SK-N-SH (cell line): ENCODE results near the gene DSEL. TPM values are rescaled to one million over a fixed set of nuclear protein-coding genes. Genes with fewer than 3 reads are reported as not detected.

Experiments used
- CTCF ChIA-PET: fragments of 300-600, 350-600 bp; formaldehyde crosslinking; extraction: SDS; loops from one replicate; lab custom pipeline; 2021; lab: Yijun Ruan, JAX
- POLR2A ChIA-PET: fragments of 350-600 bp; sonication (Branson Sonifier 250); formaldehyde crosslinking; extraction: SDS; loops from one replicate; lab custom pipeline; 2020; ENCODE audit warnings: antibody characterized with exemption, inconsistent platforms; lab: Yijun Ruan, JAX
- DNase-seq: peaks from one replicate; pipeline ENCODE4 v3.0.0; 2012
- H2AFZ ChIP-seq: fragments of 200-600 bp; sonication (generic); 2 replicates; pipeline ENCODE4 v1.8.1; 2016; ENCODE audit warnings: antibody characterized with exemption, mild to moderate bottlenecking, low read depth
- H3F3A ChIP-seq: fragments of 200-600 bp; sonication (generic); replicated peaks from 2 replicates; pipeline ENCODE3; 2016; ENCODE audit warnings: antibody characterized with exemption, mild to moderate bottlenecking; ENCODE audit not compliant: insufficient read depth
- H3K27ac ChIP-seq, 2 experiments: fragments of 200-500 bp in 1 of 2; fragments of 200-600 bp in 1 of 2; sonication (Bioruptor generic) in 1 of 2; sonication (generic), shearing (Covaris generic) in 1 of 2; 2 replicates each; pipeline versions ENCODE4 v1.5.1 to v1.6.1; 2014 to 2016; ENCODE audit warnings: low read depth in 2 of 2, inconsistent platforms in 1 of 2, low read length in 1 of 2, mild to moderate bottlenecking in 1 of 2, mixed read lengths in 1 of 2
- H3K27me3 ChIP-seq: fragments of 200-600 bp; sonication (generic), shearing (Covaris generic); 2 replicates; pipeline ENCODE4 v1.6.1; 2016; ENCODE audit warnings: mixed run types; ENCODE audit not compliant: insufficient read depth
- H3K36me3 ChIP-seq, 2 experiments: fragments of 200-500 bp in 1 of 2; fragments of 200-600 bp in 1 of 2; sonication (Bioruptor generic) in 1 of 2; sonication (generic) in 1 of 2; replicated peaks in 1 of 2; 2 replicates each; pipeline versions ENCODE3 to v1.5.1; 2014 to 2016; ENCODE audit warnings: low read length in 1 of 2, mild to moderate bottlenecking in 1 of 2; ENCODE audit not compliant: insufficient read depth in 2 of 2, control insufficient read depth in 1 of 2
- H3K4me1 ChIP-seq, 2 experiments: fragments of 200-500 bp in 1 of 2; fragments of 200-600 bp in 1 of 2; sonication (Bioruptor generic) in 1 of 2; sonication (generic), shearing (Covaris generic) in 1 of 2; 2 replicates each; pipeline versions ENCODE4 v1.5.1 to v1.6.1; 2014 to 2016; ENCODE audit warnings: low read depth in 1 of 2, low read length in 1 of 2, mixed run types in 1 of 2; ENCODE audit not compliant: insufficient read depth in 2 of 2, control insufficient read depth in 1 of 2
- H3K4me2 ChIP-seq: fragments of 200-600 bp; sonication (generic), shearing (Covaris generic); 2 replicates; pipeline ENCODE4 v1.6.1; 2017; ENCODE audit warnings: mixed run types
- H3K4me3 ChIP-seq, 2 experiments: fragments of 200-500 bp in 1 of 2; fragments of 200-600 bp in 1 of 2; sonication (Bioruptor generic) in 1 of 2; sonication (generic), shearing (Covaris generic) in 1 of 2; 2 replicates each; pipeline versions ENCODE4 v1.5.1 to v1.8.1; 2014 to 2016; ENCODE audit warnings: low read depth in 2 of 2, inconsistent platforms in 1 of 2, low read length in 1 of 2, mild to moderate bottlenecking in 1 of 2, mixed read lengths in 1 of 2, moderate library complexity in 1 of 2
- H3K79me2 ChIP-seq: fragments of 200-600 bp; sonication (generic); 2 replicates; pipeline ENCODE4 v1.8.1; 2017; ENCODE audit warnings: mild to moderate bottlenecking; ENCODE audit not compliant: insufficient read depth
- H3K9ac ChIP-seq: fragments of 200-600 bp; sonication (generic); 2 replicates; pipeline ENCODE4 v1.6.1; 2017; ENCODE audit warnings: mixed run types
- H3K9me2 ChIP-seq: fragments of 200-600 bp; sonication (generic); 2 replicates; pipeline ENCODE4 v1.6.1; 2017; ENCODE audit warnings: mixed run types
- H3K9me3 ChIP-seq: fragments of 200-600 bp; sonication (generic); 2 replicates; pipeline ENCODE4 v1.6.1; 2017; ENCODE audit warnings: mixed run types, mild to moderate bottlenecking, moderate library complexity
- H4K20me1 ChIP-seq: fragments of 200-600 bp; sonication (generic); 2 replicates; pipeline ENCODE4 v1.6.1; 2017; ENCODE audit warnings: mild to moderate bottlenecking, mixed run types; ENCODE audit not compliant: insufficient read depth
- CHD2 ChIP-seq: fragments of 150-350 bp; IDR thresholded peaks from 2 replicates; pipeline ENCODE4 v1.6.1; 2018; ENCODE audit warnings: low read length; ENCODE audit not compliant: partially characterized antibody
- FOSL2 ChIP-seq: IDR thresholded peaks from 2 replicates; pipeline ENCODE4 v1.4.0; 2012; ENCODE audit warnings: low read depth, mild to moderate bottlenecking, moderate library complexity, borderline replicate concordance
- GATA2 ChIP-seq: sonication (generic); formaldehyde crosslinking; IDR thresholded peaks from 2 replicates; pipeline ENCODE4 v1.5.0; 2020; ENCODE audit warnings: mild to moderate bottlenecking, missing genetic modification reagents
- IRF3 ChIP-seq: fragments of 150-350 bp; IDR thresholded peaks from 2 replicates; pipeline ENCODE4 v1.6.1; 2016; ENCODE audit warnings: mild to moderate bottlenecking, low read depth, low read length
- NFIC ChIP-seq: IDR thresholded peaks from 2 replicates; pipeline ENCODE4 v1.4.0; 2012; ENCODE audit warnings: borderline replicate concordance
- NRF1 ChIP-seq: IDR thresholded peaks from 2 replicates; pipeline ENCODE4 v1.6.1; 2012; ENCODE audit warnings: low read depth, mild to moderate bottlenecking, low read length
- RAD21 ChIP-seq: IDR thresholded peaks from 2 replicates; pipeline ENCODE4 v1.6.1; 2012; ENCODE audit warnings: mild to moderate bottlenecking, low read length
- RXRA ChIP-seq: IDR thresholded peaks from 2 replicates; pipeline ENCODE4 v1.4.0; 2012; ENCODE audit warnings: low read depth, mild to moderate bottlenecking, borderline replicate concordance
- TEAD4 ChIP-seq: IDR thresholded peaks from 2 replicates; pipeline ENCODE4 v1.4.0; 2012; ENCODE audit warnings: mild to moderate bottlenecking, borderline replicate concordance; ENCODE audit not compliant: insufficient read depth
- WGBS: methylation state at CpG from one replicate; pipeline ENCODE4 v1.1.6; 2017; ENCODE audit warnings: low lambda C conversion rate; 5-methylcytosine and 5-hydroxymethylcytosine counted together
- polyA plus RNA-seq, 3 experiments: library from polyadenylated mRNA; depleted of rRNA; stranded (reverse); fragments of >200 nt; gene quantifications; 2 replicates each; pipeline ENCODE4 v1.2.3, GENCODE V29; 2012
- TF ChIP-seq, protein P1 (sequence below): IDR thresholded peaks from 2 replicates; pipeline ENCODE4; 2012
- TF ChIP-seq, protein P2 (sequence below): IDR thresholded peaks from 2 replicates; pipeline ENCODE4 v1.4.0; 2012; ENCODE audit warnings: low read depth, borderline replicate concordance

Gene DSEL
- polyA plus RNA-seq, 1 of the 3 experiments (the other 2 are of a cell fraction) = 3.3 TPM

DNA sequence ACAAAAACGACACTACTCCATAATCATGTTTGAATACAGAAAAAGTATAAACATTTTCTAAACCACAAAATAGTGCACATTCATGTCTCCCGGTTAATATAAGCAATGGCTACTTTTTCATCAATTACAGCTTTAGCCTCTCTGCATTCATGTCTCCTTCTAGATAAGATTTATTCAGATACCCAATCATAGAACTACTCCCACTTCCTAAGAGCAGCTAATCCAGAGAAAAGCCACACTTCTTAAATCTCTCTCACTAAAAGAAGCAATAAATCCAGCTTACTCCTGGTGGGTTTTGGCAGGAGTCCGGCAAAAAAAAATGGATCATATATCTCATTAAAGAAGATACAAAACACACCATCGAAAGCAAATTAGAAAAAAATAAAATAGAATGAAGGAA is 20.1 kb downstream of the DSEL start (continued):
- TF ChIP-seq NRF1 = no peak

- Histone ChIP-seq H3K9me3 (no peaks in the 10 kb centered on the region), H3K9ac (no peak overlapping the region), H3K27ac (no peak overlapping the region), H3K9me2 (no peaks in the 10 kb centered on the region), H4K20me1 (no peaks in the 10 kb centered on the region), H3K4me2 (no peak overlapping the region), H3K27me3 (no peaks in the 10 kb centered on the region), H3K79me2 (no peaks in the 10 kb centered on the region), H3K4me3 (no peak overlapping the region), H2AFZ (no peak overlapping the region), H3F3A (peaks cover 4% of the 10 kb centered on the region), H3K4me1 (peaks cover 9 to 12% of the 10 kb centered on the region in 2 experiments; a peak in 3 of 4 replicates), H3K36me3 (no peaks in the 10 kb centered on the region)
- DNase-seq = no peak
- CTCF ChIA-PET = interaction anchor here (1.2 kb wide), 1 partner anchor 269 kb away, joined by 5 read pairs; no protein-coding TSS in a partner anchor
- POLR2A ChIA-PET = no interaction called here
- TF ChIP-seq, protein P1, sequence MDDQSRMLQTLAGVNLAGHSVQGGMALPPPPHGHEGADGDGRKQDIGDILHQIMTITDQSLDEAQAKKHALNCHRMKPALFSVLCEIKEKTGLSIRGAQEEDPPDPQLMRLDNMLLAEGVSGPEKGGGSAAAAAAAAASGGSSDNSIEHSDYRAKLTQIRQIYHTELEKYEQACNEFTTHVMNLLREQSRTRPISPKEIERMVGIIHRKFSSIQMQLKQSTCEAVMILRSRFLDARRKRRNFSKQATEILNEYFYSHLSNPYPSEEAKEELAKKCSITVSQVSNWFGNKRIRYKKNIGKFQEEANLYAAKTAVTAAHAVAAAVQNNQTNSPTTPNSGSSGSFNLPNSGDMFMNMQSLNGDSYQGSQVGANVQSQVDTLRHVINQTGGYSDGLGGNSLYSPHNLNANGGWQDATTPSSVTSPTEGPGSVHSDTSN = no peak
- no peak for TF ChIP-seq IRF3
- TF ChIP-seq CHD2 = no peak
- TF ChIP-seq FOSL2 = no peak
- TF ChIP-seq NRF1 = no peak
- TF ChIP-seq TEAD4 = no peak
- no peak for TF ChIP-seq RAD21
- no peak for TF ChIP-seq RXRA
- no peak for TF ChIP-seq NFIC
- TF ChIP-seq, protein P2, sequence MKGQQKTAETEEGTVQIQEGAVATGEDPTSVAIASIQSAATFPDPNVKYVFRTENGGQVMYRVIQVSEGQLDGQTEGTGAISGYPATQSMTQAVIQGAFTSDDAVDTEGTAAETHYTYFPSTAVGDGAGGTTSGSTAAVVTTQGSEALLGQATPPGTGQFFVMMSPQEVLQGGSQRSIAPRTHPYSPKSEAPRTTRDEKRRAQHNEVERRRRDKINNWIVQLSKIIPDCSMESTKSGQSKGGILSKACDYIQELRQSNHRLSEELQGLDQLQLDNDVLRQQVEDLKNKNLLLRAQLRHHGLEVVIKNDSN = no peak
These were observed 30.0 kb downstream of the DSEL start for GRCh38 chr18:67486534-67486933.

- no peaks in the 10 kb centered on the region for H3K9me2 ChIP-seq
- H3K36me3 ChIP-seq = peaks cover 0 to 3% of the 10 kb centered on the region in 2 experiments
- peaks cover 5% of the 10 kb centered on the region; the same call in 1 of the 2 replicates for H3K9me3 ChIP-seq
- H3K9ac ChIP-seq = no peak overlapping the region
- no peaks in the 10 kb centered on the region for H3K27me3 ChIP-seq
- H3K79me2 ChIP-seq = no peaks in the 10 kb centered on the region
- POLR2A ChIA-PET = no interaction called here
- H3K27ac ChIP-seq = no peak overlapping the region
- TF ChIP-seq GATA2 (CRISPR knock-in tag) = no peak
- TF ChIP-seq, protein P1 = no peak
- CTCF ChIA-PET = no interaction called here
- no peaks in the 10 kb centered on the region for H4K20me1 ChIP-seq
- peaks cover 9 to 12% of the 10 kb centered on the region in 2 experiments; a peak in 3 of 4 replicates for H3K4me1 ChIP-seq
- DNase-seq = no peak
- H2AFZ ChIP-seq = no peak overlapping the region
- no peak overlapping the region for H3K4me3 ChIP-seq
- H3K4me2 ChIP-seq = no peak overlapping the region
- peaks cover 4% of the 10 kb centered on the region for H3F3A ChIP-seq
- WGBS = 86% methylated on average over 3 of the region's 3 CpGs
These were observed 30.9 kb downstream of the DSEL start for GRCh38 chr18:67485655-67486054.
